Vagina (tissue), 2 donors: ENCODE measurements around the gene FLNB.

ENCODE experiments used
- POLR2A ChIP-seq, 2 donors: fragments of 450-650 bp; IDR thresholded peaks; one replicate each; pipeline ENCODE4 v1.6.1; 2017; ENCODE audit warnings: antibody characterized with exemption in 2 of 2, mild to moderate bottlenecking in 2 of 2, moderate library complexity in 2 of 2
- POLR2AphosphoS5 ChIP-seq, 2 donors: sonication (generic); formaldehyde crosslinking; IDR thresholded peaks; one replicate each; pipeline ENCODE4 v1.9.0; 2017; ENCODE audit warnings: antibody characterized with exemption in 2 of 2, mild to moderate bottlenecking in 2 of 2, low read depth in 1 of 2; ENCODE audit not compliant: insufficient read depth in 1 of 2
- TF ChIP-seq, protein P1 (sequence below), 3 experiments: fragments of 450-650 bp in 2 of 3; fragments of 200-600 bp in 1 of 3; sonication (generic) in 1 of 3; IDR thresholded peaks; one replicate each; pipeline ENCODE4 v1.5.1; 2017 to 2019; ENCODE audit warnings: antibody characterized with exemption in 3 of 3, mild to moderate bottlenecking in 2 of 3, moderate library complexity in 2 of 3

- TF ChIP-seq, protein P1, sequence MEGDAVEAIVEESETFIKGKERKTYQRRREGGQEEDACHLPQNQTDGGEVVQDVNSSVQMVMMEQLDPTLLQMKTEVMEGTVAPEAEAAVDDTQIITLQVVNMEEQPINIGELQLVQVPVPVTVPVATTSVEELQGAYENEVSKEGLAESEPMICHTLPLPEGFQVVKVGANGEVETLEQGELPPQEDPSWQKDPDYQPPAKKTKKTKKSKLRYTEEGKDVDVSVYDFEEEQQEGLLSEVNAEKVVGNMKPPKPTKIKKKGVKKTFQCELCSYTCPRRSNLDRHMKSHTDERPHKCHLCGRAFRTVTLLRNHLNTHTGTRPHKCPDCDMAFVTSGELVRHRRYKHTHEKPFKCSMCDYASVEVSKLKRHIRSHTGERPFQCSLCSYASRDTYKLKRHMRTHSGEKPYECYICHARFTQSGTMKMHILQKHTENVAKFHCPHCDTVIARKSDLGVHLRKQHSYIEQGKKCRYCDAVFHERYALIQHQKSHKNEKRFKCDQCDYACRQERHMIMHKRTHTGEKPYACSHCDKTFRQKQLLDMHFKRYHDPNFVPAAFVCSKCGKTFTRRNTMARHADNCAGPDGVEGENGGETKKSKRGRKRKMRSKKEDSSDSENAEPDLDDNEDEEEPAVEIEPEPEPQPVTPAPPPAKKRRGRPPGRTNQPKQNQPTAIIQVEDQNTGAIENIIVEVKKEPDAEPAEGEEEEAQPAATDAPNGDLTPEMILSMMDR (IDR thresholded peaks at IDR 0.05), result no peak
- TF ChIP-seq POLR2A (IDR thresholded peaks at IDR 0.05) (no peak), POLR2AphosphoS5 (IDR thresholded peaks at IDR 0.05; ENCODE audit: insufficient read depth in 1 of 2, low read depth in 1 of 2) (no peak)
Measured at GRCh38 chr3:57971975-57972374, 36.2 kb upstream of the FLNB start.
